ENCODE measurements around the gene SCGB3A2.

- TF ChIP-seq CTCF (IDR thresholded peaks at IDR 0.05; ENCODE audit: insufficient read depth, low read length, poor library complexity, severe bottlenecking) = no peak
- no peak for TF ChIP-seq EZH2phosphoT487 (conservative IDR thresholded peaks at IDR 0.05; ENCODE audit: low read length)
These were observed 3.6 kb upstream of the SCGB3A2 start for GRCh38 chr5:147874910-147875367.
